Measurements from ENCODE around the gene ZNF397.
"Not testable (repeated sequence)": the region's sequence is repeated elsewhere in the genome, so short reads cannot be mapped to it uniquely, and the experiment has no call there.

ZNF397 gene

DNA sequence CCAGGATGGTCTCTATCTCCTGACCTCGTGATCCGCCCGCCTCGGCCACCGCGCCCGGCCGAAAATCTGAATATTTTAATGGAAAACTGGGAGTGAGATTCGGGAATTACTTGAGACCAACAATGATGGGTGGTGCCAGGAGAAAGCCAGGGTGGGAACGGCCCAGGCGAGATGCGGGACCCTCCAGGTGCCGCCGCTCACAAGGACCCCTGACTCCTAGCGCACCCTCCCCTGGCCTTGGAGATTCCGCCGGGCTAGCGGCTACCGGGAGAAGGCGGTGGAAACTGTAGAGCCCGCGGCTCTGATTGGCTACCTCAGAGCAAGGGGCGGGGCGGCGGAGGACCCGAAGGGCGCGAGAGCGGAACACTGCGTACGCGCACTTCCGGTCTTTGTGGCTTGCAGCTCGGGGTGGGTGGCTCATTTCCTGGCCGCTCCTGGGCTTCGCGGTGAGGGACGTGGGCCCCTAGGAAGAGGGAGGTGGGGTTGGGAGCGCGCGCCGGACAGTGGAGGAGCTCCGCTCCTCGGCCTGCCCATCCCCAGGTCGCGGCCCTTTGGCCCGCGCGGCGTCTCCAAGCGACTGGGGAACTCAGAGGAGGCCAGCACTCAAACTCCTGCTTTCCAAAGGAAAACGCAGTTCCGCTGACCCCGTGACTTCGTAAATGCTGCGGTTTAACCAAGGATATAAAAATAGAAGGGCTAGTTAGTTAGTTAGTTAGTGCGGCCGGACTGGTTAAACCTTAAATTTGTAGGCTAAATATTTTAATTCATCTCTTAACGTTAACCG, at the start of gene ZNF397:
TSS of gene ZNF397 (plus strand) at position 371 of the 784 bp plus-strand sequence. CDS start 1,437 bp downstream, outside the sequence.
- peak; percentile 95 for FAIRE-seq

DNA sequence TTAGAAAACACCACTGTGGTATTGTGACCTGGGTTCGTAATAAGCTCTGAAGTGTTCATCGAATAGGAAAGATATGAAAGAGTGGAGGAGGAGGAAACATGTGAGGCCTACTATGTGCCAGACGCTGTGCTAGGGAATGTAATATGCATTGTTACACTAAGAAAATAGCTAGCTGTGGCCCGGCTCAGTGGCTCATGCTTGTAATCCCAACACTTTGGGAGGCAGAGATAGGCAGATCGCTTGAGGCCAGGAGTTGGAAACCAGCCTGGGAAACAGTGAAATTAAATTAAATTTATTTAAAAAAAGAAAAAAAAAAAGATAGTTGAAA, 49.2 kb upstream of the ZNF397 start:
- FAIRE-seq: no peak

DNA sequence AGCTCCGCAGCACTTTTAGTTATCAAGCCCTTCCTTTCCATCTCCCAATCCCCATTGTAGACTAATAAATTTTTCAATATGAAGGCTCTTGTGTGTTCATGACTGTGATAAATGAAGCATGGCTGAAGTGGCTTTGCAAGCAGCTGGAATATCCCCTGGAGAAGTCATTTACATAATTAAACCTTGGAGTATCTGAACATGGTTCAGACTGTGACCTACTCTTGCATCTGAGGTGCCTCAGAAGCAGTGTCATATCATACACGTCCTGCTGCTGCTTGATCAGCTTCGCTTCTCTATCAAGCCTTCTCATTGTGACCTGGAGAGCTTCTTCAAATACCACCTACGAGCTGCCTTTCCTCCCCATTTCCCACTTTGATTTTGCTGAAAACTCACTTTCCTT, 48.4 kb upstream of the ZNF397 start:
- FAIRE-seq: no peak

DNA sequence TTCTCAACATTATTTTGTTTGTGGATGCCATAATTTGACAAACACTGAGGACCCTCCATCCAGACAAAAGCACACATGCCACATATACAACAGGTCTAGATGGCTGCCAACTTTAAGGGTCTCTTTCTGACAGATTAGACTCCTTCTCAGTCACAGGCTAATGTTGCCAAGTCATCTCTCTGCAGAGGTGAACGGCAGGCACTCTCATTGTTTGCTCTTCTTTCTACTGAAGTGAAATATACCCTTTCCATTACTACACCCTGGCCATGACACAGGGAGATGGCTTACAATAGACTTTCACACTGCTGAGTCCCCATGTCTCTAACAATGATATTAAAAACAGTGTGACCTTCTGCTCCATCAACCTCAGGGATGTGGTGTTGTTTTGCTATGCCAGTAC, 47.5 kb upstream of the ZNF397 start:
- no peak for FAIRE-seq

DNA sequence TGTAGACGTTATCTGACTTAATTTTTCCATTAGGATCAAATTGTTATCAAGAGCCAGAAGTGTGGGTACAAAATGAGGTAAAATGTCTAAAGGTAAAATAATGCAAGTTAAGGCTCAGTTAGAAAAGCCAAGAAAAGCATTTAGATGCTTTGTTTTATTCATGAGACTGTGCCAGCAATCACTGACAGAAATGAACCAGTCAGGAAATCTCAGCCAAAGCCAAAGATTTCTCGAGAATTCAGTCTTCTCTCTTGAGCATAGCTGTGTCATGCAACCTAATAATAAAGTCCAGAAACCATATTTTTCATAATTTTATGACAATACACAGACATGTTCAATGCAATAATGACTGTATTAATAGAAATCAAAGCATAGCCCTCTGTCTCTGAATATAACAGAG, 43.5 kb upstream of the ZNF397 start:
- FAIRE-seq: no peak

DNA sequence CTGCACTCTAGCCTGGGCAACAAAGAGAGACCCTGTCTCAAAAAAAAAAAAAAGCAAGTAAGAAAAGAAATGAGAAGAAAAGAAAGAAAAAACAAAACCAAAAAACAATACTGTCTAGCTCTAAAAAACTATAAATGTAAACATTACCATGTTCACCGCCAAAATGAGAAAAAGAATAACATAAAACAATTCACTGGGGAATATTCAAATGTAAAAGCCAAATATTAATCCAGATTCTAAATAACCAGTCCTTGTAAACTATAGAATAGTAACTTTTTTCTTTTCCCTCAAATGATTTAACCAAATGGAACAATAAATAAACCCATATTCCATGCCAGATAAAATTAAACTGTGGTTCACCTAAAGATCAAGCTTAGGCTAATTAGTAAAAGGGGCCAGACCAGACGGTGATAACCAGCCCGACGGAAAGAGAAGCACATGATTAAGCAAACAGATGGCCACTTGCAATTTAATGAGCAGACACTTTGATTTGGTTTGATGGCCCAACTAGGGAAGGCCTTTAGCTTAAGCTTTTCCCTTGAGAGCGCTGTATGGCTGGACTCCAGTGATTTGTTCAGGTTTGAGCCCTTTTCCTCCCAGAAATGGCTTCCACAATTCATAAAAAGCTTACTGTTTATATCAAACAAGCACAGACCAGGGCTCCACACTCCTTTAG, 39.4 kb upstream of the ZNF397 start:
- no peak for FAIRE-seq

DNA sequence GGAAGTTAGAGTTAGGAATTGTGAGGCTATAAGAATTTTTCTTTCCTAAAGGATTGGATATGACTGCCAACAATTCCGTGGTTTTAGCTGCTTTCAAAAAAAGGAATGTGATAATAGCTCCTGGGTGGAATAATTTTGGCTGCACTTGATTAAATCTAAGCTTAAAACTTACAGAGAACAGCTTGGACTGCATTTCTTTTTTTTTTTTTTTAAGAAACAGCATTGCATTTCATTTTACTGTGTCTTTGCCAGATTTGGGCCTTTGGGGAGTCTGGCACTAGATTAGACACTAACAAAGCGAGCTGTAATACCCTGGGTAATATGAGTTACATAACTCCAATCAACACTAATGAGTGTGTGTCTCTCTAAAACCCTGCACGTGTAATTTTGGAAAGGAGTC, 37.8 kb upstream of the ZNF397 start:
- no peak for FAIRE-seq

DNA sequence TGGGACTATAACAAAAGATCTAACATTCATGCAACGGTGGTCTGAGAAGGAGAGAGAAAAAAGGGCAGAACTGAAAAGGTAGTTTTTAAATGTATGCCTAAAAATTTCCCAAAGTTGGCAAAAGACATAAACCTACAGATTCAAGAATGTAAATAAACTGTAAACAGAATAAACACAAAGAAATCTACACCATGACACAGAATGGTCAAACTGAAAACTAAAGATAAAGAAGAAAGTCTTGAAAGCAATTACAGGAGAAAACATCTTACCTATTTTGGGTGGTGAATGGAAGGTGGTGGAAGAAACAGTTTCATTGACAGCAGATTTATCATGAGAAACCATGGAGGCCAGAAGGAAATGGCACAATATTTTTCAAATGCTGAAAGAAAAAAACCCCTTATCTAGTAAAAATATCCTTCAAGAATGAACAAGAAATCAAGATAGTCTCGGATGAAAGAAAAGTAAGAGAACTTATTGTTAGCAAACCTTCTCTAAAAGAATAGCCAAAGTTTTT, 35.6 kb upstream of the ZNF397 start:
- FAIRE-seq: no peak

DNA sequence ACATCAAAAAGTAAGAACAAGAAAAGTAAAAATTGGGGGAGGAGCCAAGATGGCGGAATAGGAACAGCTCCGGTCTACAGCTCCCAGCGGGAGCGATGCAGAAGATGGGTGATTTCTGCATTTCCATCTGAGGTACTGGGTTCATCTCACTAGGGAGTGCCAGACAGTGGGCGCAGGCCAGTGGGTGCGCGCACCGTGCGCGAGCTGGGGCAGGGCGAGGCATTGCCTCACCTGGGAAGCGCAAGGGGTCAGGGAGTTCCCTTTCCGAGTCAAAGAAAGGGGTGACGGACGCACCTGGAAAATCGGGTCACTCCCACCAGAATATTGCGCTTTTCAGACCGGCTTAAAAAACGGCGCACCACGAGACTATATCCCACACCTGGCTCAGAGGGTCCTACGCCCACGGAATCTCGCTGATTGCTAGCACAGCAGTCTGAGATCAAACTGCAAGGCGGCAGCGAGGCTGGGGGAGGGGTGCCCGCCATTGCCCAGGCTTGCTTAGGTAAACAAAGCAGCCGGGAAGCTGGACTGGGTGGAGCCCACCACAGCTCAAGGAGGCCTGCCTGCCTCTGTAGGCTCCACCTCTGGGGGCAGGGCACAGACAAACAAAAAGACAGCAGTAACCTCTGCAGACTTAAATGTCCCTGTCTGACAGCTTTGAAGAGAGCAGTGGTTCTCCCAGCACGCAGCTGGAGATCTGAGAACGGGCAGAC, 34.9 kb upstream of the ZNF397 start:
- not testable (repeated sequence) for FAIRE-seq

DNA sequence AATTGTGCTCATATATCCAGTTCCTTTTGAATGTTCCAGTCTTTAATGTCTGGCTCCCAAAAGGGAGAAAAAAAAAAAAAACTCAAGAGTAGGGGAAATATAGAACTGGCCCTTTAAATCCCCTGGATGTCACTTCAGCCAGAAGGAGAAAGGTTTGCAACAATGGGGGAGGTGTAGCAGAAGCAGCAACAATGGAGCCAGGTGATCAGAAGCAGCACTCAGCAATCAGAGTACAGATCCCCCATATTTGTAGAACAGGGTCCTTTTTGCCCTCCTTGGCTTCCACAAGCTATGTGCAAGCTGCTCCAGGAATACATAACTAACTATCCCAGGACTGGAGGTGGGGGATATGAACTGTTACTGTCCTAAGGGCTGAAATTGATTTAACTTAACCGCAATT, 25.8 kb upstream of the ZNF397 start:
- no peak for FAIRE-seq

DNA sequence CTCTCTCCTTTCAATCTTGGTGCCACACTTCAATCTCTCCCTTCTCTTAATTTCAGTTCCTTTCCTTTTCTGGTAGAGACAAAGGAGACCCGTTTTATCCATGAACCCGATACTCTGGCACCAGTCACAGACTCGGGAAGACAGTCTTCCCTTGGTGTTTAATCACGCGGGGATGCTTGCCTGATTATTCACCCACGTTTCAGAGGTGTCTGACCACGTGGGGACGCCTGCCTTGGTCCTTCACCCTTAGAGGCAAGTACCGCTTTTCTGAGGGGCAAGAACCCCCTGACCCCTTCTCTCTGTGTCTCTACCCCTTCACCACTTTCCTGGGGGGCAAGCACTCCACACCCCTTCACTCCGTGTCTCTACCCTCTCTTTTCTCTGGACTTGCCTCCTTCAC, 24.2 kb upstream of the ZNF397 start:
- FAIRE-seq: not testable (repeated sequence)

DNA sequence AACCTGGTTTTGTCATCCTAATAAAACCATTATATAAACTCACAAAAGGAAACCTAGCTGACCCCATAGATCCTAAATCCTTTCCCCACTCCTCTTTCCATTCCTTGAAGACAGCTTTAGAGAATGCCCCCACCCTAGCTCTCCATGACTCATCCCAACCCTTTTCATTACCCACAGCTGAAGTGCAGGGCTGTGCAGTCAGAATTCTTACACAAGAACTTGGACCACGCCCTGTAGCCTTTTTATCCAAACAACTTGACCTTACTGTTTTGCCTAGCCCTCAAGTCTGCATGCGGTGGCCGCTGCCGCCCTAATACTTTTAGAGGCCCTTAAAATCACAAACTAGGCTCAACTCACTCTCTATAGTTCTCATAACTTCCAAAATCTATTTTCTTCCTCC, 21.5 kb upstream of the ZNF397 start:
- not testable (repeated sequence) for FAIRE-seq

DNA sequence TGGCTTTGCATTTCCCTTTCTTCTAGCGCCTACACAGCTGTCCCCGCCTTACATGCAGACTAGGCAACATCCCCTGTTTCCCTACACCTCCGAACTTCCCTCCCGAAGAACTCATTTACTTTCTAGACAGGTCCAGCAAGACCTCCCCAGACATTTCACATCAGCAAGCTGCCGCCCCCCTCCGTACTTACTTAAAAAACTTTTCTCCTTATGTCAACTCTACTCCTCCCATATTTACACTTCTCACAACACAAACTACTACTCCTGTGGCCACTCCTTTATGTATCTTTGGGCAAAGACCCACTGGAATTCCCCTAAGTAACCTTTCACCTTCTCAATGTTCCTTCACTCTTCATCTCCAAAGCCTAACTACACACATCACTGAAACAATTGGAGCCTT, 20.4 kb upstream of the ZNF397 start:
- FAIRE-seq: no peak

DNA sequence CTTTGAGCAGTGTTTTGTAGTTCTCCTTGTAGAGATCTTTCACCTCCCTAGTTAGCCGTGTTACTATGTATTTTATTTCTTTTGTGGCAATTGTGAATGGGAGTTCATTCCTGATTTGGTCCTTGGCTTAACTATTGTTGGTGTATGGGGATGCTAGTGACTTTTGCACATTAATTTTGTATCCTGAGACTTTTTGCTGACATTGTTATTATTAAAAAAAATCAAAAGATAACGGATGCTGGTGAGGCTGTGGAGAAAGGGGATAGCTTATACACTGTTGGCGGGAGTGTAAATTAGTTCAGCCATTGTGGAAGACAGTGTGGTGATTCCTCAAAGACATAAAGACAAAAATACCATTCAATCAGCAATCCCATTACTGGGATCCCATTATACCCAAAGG, 17.0 kb upstream of the ZNF397 start:
- no peak for FAIRE-seq

DNA sequence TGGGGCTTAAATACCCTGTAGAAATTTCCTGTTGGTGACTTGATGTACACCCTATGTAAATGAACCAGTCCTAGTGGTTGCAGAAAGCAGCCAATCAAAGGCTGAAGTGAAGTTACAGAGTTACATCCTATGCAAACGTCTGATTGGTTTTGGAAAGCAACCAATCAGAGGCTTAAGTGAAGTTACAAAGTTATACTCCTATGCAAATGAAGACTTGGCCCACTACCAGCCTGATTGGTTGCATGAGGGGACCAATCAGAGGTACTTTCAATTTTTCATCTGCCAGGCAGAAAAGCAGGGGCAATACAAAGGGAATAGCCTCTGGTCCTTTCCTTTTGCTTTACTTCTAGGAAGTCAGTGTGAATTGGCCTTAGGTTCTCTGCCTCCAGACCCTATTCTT, 13.6 kb upstream of the ZNF397 start:
- FAIRE-seq: no peak

DNA sequence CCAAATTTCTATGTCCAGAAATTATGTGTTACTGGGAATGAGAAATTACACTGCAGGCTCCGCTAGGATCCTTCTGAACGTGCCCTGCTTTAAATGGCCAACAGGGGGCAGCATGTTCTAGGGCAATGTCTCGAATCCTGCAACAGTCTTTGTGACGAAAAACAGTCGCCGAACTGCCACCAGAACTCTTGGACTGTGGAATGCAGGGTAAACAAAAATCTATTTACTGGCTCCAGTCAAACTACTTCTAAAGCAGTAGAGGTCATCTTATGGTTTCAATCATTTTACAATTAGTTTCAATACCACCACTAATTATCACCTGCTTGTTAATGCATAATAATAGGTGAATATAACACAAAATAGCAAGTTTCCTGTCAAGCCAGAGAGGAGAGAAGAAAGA, 9.8 kb upstream of the ZNF397 start:
- FAIRE-seq: peak; percentile 98

DNA sequence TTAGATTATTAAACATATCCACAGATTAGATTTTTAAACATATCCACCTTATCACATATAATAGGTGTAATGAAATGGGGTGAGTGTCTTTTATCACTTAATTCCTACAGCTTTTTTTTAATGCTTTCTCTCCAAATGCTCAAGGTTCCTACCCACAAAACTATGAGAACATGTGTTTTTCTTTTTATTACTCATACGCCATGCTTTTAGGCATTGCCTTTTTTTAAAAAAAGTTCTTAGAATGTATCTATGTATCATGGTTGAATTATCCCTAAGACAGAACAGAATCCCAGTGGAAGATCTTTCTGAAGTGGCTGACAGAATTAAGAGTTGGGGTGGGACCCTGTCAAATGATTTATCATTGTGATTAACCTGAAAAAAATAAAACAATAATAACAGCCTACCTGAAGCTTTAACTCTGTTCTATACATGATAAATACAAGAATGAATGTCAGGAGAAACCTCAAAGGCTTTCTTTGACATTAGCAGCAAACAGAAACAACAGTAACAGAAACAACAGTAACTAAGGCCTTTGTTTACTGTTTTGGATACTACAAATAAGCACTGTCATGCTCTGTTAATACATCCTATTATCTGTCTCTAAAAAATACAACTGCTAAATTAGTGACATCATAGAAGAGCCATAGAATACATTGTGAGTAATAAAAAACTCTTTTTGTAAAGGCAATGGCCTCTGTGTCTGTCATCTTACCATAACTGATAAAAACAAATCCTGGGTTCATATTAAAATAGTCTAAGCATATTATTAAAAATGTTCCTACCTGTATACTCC, 4.1 kb upstream of the ZNF397 start:
- FAIRE-seq: no peak

DNA sequence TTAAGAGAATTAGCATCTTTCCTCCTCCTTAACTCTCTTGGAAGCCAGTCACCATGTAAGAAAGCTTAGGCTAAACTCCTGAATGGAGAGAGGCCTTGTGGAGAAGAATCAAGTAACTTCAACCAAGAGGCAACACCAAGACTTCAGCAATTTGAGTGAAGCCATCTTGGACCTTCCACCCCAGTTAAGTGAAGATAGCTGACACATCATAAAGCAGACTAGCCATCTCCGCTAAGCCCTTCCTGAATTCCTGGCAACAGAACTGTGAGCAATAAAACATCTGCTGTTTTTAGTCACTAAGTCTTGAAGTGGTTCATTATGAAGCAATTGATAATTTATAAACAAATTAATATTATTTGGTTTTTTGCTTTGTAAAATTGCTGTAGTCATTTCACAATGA, 1.5 kb upstream of the ZNF397 start:
- FAIRE-seq: no peak

DNA sequence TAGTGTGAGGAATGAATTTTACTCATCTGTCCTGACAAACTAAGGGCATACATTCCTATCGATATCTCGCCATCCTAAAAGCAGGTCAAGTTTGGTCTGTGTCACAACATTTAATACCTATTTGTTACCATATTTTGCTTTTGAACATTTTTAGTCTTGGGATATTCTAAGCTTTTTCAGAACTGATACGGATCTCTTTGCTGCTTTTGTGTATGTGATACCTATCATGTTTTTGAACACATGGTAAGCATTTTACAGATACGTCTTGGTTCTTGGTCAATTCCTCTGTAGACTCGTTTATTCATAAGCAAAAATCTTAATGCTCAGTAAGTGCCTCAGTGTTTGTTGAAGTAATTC, 592 bp downstream of the ZNF397 start:
- FAIRE-seq: no peak

DNA sequence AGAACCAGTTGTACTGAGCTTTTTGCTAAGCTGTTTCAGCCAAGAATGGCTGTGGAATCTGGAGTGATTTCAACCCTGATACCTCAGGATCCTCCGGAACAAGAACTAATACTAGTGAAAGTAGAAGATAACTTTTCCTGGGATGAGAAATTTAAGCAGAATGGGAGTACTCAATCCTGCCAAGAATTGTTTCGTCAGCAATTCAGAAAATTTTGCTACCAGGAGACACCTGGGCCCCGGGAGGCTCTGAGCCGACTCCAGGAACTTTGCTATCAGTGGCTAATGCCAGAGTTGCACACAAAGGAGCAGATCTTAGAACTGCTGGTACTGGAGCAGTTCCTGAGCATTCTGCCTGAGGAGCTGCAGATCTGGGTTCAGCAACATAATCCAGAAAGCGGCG, 1.6 kb downstream of the ZNF397 start:
- FAIRE-seq: no peak

DNA sequence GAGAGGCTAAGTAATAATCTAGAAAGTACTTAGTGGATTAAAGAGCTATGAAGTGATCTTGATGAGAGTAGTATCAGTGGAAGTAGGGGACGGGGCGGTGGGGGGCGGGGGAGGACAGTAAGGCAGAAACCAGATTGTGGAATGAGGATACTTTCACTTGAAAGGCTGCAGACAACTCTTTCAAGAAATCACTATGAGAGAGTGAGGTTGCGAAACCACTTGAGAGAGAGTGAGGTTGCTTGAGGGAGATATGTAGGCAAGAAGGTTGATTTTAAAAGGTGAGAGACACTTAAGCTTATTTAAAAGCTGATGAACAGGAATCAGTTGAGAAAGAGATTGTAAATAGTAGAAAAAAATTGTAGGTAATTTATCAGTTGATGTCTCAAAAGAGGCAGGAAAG, 3.8 kb downstream of the ZNF397 start:
- no peak for FAIRE-seq

DNA sequence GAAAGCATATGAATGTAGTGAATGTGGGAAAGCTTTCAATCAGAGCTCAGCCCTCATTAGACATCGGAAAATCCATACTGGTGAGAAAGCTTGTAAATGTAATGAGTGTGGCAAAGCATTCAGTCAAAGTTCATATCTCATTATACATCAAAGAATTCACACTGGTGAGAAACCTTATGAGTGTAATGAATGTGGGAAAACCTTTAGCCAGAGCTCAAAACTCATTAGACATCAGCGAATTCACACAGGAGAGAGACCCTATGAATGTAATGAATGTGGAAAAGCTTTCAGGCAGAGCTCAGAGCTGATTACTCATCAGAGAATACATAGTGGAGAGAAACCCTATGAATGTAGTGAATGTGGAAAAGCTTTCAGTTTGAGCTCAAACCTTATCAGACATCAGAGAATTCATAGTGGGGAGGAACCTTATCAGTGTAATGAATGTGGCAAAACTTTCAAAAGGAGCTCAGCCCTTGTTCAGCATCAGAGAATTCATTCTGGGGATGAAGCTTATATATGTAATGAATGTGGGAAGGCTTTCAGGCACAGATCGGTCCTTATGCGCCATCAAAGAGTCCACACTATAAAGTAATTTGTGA, 5.0 kb downstream of the ZNF397 start:
- FAIRE-seq: no peak

DNA sequence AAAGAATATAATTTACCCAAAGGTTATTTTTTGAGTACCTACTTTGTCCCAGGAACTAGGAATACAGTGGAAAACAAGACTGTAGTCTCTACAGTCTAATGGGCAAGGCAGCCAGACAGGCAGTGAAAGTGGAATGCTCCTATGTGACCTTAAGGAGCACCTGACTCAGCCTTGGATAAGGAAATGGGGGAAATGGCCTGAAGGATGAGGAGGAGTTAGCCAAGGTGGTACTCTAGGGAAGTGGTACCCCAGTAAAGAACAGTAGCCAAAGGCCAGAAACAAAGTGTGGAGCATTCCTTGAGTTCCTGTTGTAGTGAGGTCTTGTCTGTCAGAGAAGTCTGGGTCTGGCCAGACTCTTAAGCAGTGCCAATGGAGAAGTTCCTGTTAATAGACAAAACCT, 6.0 kb downstream of the ZNF397 start:
- no peak for FAIRE-seq

Measured in A204.1 (cell line).